ENCODE data around the gene AKAP8L.
"Not testable (repeated sequence)": the region's sequence is repeated elsewhere in the genome, so short reads cannot be mapped to it uniquely, and the experiment has no call there.

AKAP8L gene

DNA sequence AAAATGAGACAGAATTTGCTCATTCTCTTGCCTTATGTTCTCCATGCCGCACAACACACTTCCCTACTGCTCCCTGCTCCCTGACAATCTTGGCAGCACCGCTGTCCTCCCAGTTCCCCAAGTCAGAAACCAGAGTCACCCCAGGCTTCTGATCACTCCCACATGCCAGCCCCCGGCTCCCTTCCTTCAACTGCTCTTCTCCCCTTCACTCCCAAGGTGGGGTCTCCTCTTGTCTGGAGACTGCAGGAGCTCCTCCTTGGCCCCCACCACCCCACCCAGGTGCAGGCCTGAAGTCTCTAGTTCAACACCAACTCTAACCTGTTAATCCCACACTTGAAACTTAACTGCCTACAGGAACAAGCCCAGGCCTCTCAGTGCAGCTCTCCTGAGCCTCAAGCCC is 22.4 kb downstream of the AKAP8L start:
- H3K4me3 ChIP-seq (ENCODE audit: low read depth, low read length) = no peak overlapping the region
- in situ Hi-C loops (cut with HindIII; ENCODE audit: low sequenced_read_pairs) = no loop called here
- DNase-seq (ENCODE audit: low read depth) = no peak
- TF ChIP-seq, protein P1, sequence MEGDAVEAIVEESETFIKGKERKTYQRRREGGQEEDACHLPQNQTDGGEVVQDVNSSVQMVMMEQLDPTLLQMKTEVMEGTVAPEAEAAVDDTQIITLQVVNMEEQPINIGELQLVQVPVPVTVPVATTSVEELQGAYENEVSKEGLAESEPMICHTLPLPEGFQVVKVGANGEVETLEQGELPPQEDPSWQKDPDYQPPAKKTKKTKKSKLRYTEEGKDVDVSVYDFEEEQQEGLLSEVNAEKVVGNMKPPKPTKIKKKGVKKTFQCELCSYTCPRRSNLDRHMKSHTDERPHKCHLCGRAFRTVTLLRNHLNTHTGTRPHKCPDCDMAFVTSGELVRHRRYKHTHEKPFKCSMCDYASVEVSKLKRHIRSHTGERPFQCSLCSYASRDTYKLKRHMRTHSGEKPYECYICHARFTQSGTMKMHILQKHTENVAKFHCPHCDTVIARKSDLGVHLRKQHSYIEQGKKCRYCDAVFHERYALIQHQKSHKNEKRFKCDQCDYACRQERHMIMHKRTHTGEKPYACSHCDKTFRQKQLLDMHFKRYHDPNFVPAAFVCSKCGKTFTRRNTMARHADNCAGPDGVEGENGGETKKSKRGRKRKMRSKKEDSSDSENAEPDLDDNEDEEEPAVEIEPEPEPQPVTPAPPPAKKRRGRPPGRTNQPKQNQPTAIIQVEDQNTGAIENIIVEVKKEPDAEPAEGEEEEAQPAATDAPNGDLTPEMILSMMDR (IDR thresholded peaks at IDR 0.05; ENCODE audit: low read depth, low read length, missing control alignments) = no peak

DNA sequence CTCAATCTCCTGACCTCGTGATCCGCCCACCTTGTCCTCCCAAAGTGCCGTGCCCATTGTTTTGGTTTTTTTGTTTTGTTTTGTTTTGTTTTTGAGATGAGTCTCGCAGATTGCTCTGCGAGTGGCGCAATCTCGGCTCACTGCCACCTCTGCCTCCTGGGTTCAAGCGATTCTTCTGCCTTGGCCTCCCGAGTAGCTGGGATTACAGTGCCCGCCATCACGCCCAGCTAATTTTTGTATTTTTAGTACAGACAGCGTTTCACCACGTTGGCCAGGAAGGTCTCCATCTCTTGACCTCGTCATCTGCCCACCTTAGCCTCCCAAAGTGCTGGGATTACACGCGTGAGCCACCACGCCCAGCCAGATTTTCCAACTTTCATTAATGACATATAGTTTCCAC is 23.5 kb downstream of the AKAP8L start:
- DNase-seq (ENCODE audit: low read depth); H3K4me3 ChIP-seq (ENCODE audit: low read depth, low read length); in situ Hi-C loops (cut with HindIII; ENCODE audit: low sequenced_read_pairs): not testable (repeated sequence)

DNA sequence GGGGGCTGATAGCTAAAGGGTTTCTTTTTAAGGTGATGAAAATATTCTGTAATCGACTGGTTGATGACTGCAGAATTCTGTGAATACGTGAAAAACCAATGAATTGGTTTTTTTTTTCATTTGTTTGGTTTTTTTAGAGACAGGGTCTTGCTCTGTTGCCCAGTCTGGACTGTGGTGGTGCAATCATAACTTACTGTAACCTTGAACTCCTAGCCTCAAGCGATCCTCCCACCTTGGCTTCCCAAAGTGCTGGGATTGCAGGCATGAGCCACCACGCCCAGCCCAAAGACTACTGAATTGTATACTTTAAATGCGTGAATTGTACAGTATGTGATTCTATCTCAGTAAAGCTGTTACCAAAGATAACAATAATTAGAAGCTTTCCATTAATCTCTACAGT is 24.4 kb downstream of the AKAP8L start:
- in situ Hi-C loops (cut with HindIII; ENCODE audit: low sequenced_read_pairs) = no loop called here
- TF ChIP-seq, protein P1 (IDR thresholded peaks at IDR 0.05; ENCODE audit: low read depth, low read length, missing control alignments) = no peak
- DNase-seq (ENCODE audit: low read depth) = no peak
- no peak overlapping the region for H3K4me3 ChIP-seq (ENCODE audit: low read depth, low read length)

DNA sequence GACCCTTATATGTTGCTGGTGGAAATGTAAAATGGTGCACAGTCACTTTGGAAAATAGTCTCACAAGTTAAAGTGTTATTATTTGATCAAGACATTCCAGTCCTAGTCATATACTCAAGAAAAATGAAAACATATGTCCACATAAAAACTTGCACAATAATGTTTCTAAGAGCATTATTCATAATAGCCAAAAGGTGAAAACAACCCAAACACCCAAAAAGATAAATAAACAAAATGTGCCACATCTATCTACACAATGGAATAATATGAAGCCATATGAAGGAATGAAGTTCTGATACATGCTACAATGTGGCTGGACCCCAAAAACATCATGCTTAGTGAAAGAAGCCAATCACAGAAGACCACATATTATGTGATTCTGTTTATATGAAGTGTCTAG is 24.8 kb downstream of the AKAP8L start:
- in situ Hi-C loops (cut with HindIII; ENCODE audit: low sequenced_read_pairs) = no loop called here
- TF ChIP-seq, protein P1 (IDR thresholded peaks at IDR 0.05; ENCODE audit: low read depth, low read length, missing control alignments) = no peak
- no peak for DNase-seq (ENCODE audit: low read depth)

DNA sequence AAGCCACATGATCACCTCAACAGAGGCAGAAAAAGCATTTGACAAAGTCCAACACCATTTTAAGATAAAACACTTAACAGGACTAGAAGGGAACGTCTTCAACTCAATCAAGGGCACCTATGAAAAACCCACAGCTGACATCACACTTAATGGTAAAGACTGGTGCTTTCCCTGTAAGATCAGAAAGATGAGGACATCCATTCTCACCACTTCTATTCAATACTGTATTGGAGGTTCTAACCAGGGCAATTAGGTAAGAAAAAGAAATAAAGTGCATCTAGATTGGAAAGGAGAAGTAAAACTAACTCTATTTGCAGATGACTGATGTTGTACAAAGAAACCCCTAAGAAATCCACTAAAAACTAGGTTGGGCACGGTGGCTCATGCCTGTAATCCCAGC is 28.0 kb downstream of the AKAP8L start:
- no peak overlapping the region for H3K4me3 ChIP-seq (ENCODE audit: low read depth, low read length)
- TF ChIP-seq, protein P1 (IDR thresholded peaks at IDR 0.05; ENCODE audit: low read depth, low read length, missing control alignments) = no peak
- no peak for DNase-seq (ENCODE audit: low read depth)
- in situ Hi-C loops (cut with HindIII; ENCODE audit: low sequenced_read_pairs) = no loop called here

More for the DNA sequence above, 24.8 kb downstream of the AKAP8L start:
- no peak overlapping the region for H3K4me3 ChIP-seq (ENCODE audit: low read depth, low read length)

DNA sequence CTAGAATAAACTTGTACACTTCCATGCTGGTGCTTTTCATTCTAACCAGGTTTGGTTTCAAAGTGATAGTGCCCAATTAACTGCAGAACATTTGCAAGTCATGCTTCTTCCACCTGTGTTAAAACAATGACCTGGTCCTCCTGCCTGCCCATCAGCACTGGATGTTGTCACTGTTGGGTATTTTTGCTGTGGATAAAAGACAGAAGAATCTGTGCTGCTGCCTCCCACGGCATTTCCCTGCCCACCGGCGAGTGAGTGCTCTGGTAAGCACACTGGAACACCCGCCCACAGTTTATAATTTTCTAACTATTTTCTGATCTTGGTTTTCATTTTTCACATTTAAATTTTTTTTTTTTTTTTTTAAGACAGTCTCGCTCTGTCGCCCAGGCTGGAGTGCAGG is 36.9 kb downstream of the AKAP8L start:
- in situ Hi-C loops (cut with HindIII; ENCODE audit: low sequenced_read_pairs) = no loop called here
- TF ChIP-seq, protein P1 (IDR thresholded peaks at IDR 0.05; ENCODE audit: low read depth, low read length, missing control alignments) = no peak
- no peak overlapping the region for H3K4me3 ChIP-seq (ENCODE audit: low read depth, low read length)
- no peak for DNase-seq (ENCODE audit: low read depth)

DNA sequence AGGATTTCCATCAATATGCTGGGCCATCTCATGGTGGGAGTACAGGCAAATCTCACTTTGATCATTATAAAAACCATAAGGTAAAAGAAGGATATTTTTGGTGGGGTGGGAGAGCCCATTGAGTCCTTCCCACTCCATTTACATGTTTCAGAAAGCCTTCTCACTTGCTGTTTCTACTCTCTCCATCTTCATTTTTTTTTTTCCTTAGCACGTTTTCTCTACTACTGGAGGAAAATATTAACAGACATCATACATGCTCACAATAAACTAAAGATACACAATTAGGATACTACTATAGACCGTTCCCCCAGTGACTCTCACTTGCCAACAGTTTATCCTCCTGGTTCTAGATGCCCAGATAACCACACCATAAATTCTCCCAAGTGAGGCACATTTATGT is 37.4 kb downstream of the AKAP8L start:
- in situ Hi-C loops (cut with HindIII; ENCODE audit: low sequenced_read_pairs) = no loop called here
- TF ChIP-seq, protein P1 (IDR thresholded peaks at IDR 0.05; ENCODE audit: low read depth, low read length, missing control alignments) = no peak
- DNase-seq (ENCODE audit: low read depth) = no peak
- H3K4me3 ChIP-seq (ENCODE audit: low read depth, low read length) = no peak overlapping the region
